ENCODE data around the gene HK1.
"Not testable (repeated sequence)": the region's sequence is repeated elsewhere in the genome, so short reads cannot be mapped to it uniquely, and the experiment has no call there.

The HK1 gene

DNA sequence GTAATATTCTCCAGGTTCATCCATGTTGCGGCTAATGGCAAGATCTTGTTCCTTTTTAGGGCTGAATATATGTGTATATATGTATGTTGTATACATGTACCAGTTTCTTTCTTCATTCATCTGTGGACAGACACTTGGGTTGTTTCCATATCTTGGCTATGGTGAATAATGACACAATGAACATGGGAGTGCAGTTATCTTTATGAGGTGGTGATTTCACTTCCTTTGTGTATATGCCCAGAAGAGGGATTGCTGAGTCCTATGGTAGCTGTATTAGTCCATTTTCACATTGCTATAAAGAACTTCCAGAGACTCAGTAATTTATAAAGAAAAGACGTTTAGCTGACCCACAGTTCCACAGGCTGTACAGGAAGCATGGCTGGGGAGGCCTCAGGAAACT lies 155.9 kb downstream of the HK1 start:
- DNase-seq = no peak

DNA sequence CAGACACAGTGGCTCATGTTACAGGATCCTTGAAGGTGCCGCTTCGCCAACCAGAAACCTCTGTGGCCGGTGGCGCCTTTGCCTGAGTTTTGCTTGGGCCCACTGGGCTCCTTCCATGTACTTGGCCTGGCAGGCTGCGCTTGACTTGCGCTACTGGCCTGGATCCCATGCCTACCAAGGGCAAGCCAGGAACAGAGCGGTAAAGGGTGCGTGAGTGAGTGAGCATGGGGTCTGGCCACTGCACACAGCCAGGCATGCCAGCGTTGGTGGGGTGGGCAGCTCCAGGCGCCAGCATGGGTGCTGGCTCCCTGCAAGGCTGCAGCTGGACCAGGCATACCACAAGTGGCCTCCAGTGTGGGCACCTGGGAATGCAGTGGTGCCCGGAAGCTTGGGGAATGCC lies 156.6 kb downstream of the HK1 start:
- no peak for DNase-seq

- DNase-seq = no peak
Measured at GRCh38 chr10:69435966-69436520, 157.7 kb downstream of the HK1 start.

GRCh38 chr10:69437321-69438259 lies 159.3 kb downstream of the HK1 start:
- DNase-seq = no peak

- DNase-seq = no peak
Measured at GRCh38 chr10:69438536-69439349, 160.4 kb downstream of the HK1 start.

GRCh38 chr10:69439350-69439739 lies 161.0 kb downstream of the HK1 start:
- no peak for DNase-seq

- DNase-seq = no peak
Measured at GRCh38 chr10:69439813-69440506, 161.7 kb downstream of the HK1 start.

- DNase-seq = no peak
Measured at GRCh38 chr10:69443354-69443753, 165.1 kb downstream of the HK1 start.

- DNase-seq = no peak
Measured at GRCh38 chr10:69445041-69445440, 166.7 kb downstream of the HK1 start.

DNA sequence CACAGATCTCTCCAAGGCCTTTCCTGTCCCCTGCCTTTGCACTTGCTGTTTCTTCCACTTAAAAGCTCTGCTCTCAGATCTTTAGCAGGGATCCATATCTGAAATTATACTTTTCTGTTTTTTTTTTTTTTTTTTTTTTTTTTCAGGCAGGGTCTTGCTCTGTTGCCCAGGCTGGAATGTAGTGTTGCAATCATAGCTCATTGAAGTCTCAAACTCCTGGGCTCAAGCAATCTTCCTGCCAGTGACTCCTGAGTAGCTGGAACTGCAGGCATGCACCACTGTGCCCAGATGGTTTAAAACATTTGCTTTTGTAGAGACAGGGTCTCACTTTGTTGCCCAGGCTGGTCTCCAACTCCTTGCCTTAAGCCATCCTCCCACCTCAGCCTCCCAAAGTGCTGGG lies 167.9 kb downstream of the HK1 start:
- no peak for DNase-seq

- DNase-seq = no peak
Measured at GRCh38 chr10:69446650-69447151, 168.4 kb downstream of the HK1 start.

DNA sequence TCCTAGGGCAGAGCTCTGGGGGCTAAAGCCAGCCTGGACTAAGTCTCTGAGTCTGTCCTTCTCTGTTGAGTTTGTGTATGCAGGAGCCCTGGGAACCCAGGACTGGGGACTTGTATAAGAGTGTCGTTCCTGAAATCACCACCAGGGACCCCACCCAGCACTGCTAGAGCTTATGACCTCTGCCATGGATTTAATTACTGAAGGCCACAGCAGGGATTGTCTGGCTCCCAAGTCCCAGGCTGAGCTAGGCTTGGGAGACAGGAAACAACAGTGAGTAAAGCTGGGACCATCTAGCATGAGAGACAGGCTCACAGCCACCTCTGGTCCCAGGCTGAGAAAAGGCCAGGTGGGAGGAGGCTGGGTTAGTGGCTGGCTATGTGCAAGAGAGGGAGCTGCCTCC lies 171.5 kb downstream of the HK1 start:
- peak; percentile 41 to 57 for DNase-seq

- DNase-seq = not testable (repeated sequence)
Measured at GRCh38 chr10:69450395-69450794, 172.1 kb downstream of the HK1 start.

GRCh38 chr10:69451209-69451783 lies 173.0 kb downstream of the HK1 start, which contains the start of gene TSPAN15:
TSPAN15 (plus strand) TSS chr10:69451465; CDS start chr10:69451595, 130 bp downstream.
- peak; percentile 80 to 86 for DNase-seq

All from stimulated activated CD4-positive, alpha-beta T cell treated with anti-CD3 and anti-CD28 coated beads, Interleukin-2, amount 100 ng/mL, for 24 hours (primary cell).